HG03575 (cell line): ENCODE results near the gene IRF1.

Source experiments
- ATAC-seq: cut with Tn5 transposase; IDR thresholded peaks from one replicate; pipeline ENCODE4 v1.9.1; 2021; ENCODE audit not compliant: unreplicated experiment, insufficient number of reproducible peaks, low FRiP score; ENCODE audit errors: extremely low read depth

IRF1 gene

GRCh38 chr5:132467287-132467984 is 23.1 kb downstream of the IRF1 start:
- ATAC-seq, result no peak

GRCh38 chr5:132466433-132467286 is 23.9 kb downstream of the IRF1 start:
- ATAC-seq, result no peak

- ATAC-seq, result no peak
These were observed 25.4 kb downstream of the IRF1 start for GRCh38 chr5:132465059-132465707.

GRCh38 chr5:132464156-132464939 is 26.2 kb downstream of the IRF1 start:
- no peak for ATAC-seq

GRCh38 chr5:132463811-132464155 is 26.8 kb downstream of the IRF1 start:
- ATAC-seq, result no peak

- ATAC-seq, result no peak
These were observed 27.5 kb downstream of the IRF1 start for GRCh38 chr5:132462856-132463745.

GRCh38 chr5:132462333-132462732 is 28.2 kb downstream of the IRF1 start:
- no peak for ATAC-seq

- ATAC-seq, result no peak
These were observed 29.0 kb downstream of the IRF1 start for GRCh38 chr5:132461569-132462070.

- no peak for ATAC-seq
These were observed 29.6 kb downstream of the IRF1 start for GRCh38 chr5:132460846-132461568.

- no peak for ATAC-seq
These were observed 30.4 kb downstream of the IRF1 start for GRCh38 chr5:132459983-132460838.

GRCh38 chr5:132459031-132459982 is 31.3 kb downstream of the IRF1 start:
- ATAC-seq, result no peak

- no peak for ATAC-seq
These were observed 31.9 kb downstream of the IRF1 start for GRCh38 chr5:132458651-132459030.

GRCh38 chr5:132458226-132458560 is 32.4 kb downstream of the IRF1 start:
- ATAC-seq, result no peak

- no peak for ATAC-seq
These were observed 33.0 kb downstream of the IRF1 start for GRCh38 chr5:132457371-132458225.

GRCh38 chr5:132456987-132457361 is 33.6 kb downstream of the IRF1 start:
- no peak for ATAC-seq
